Activated CD8-positive, alpha-beta T cell treated with anti-CD3 and anti-CD28 coated beads, Interleukin-2, amount 10 ng/mL, durations not matched to agents 7 days and 5 days (primary cell): ENCODE data around the gene NOL11. TPM values are rescaled to one million over a fixed set of nuclear protein-coding genes. Genes with fewer than 3 reads are reported as not detected.
"Not testable (repeated sequence)": the region's sequence is repeated elsewhere in the genome, so short reads cannot be mapped to it uniquely, and the experiment has no call there.

Experiments used
- ATAC-seq: fragments of 150-1000 bp; cut with Tn5 transposase; one replicate; pipeline ENCODE4 v1.10.0; 2021; ENCODE audit warnings: moderate library complexity
- CTCF ChIA-PET: fragments of 350-600 bp; sonication (Branson Sonifier 250); formaldehyde crosslinking; loops from one replicate; lab custom pipeline; 2021; ENCODE audit warnings: antibody characterized with exemption; lab: Charles Lee
- POLR2A ChIA-PET: fragments of 350-600 bp; sonication (Branson Sonifier 250); formaldehyde crosslinking; loops from one replicate; lab custom pipeline; 2021; ENCODE audit warnings: antibody characterized with exemption; lab: Charles Lee
- DNase-seq: peaks from one replicate; pipeline ENCODE4 v3.0.0-alpha.2; 2020
- H3K27ac Mint-ChIP-seq: one replicate; pipeline ENCODE4 v1.8.0; 2021; ENCODE audit warnings: mild to moderate bottlenecking, mixed read lengths
- H3K27me3 Mint-ChIP-seq: one replicate; pipeline ENCODE4 v1.8.0; 2021; ENCODE audit warnings: low read depth, mixed read lengths
- H3K36me3 Mint-ChIP-seq: one replicate; pipeline ENCODE4 v1.8.0; 2021; ENCODE audit warnings: low read depth, mixed read lengths
- H3K4me1 Mint-ChIP-seq: one replicate; pipeline ENCODE4 v1.8.0; 2021; ENCODE audit warnings: low read depth, mixed read lengths
- H3K4me3 Mint-ChIP-seq: one replicate; pipeline ENCODE4 v1.8.0; 2021; ENCODE audit warnings: mild to moderate bottlenecking, mixed read lengths
- H3K9me3 Mint-ChIP-seq: one replicate; pipeline ENCODE4 v1.8.0; 2022; ENCODE audit warnings: mixed read lengths; ENCODE audit not compliant: insufficient read depth
- total RNA-seq, 2 experiments: library from RNA; stranded (reverse); gene quantifications; one replicate each; pipeline ENCODE4 v1.2.3, GENCODE V29; 2021

NOL11 gene
- total RNA-seq, 2 experiments from 2014 or later = 54.0 to 55.6 TPM

- CTCF ChIA-PET = not testable (repeated sequence)
- POLR2A ChIA-PET = interaction anchor here (0.7 kb wide), 1 partner anchor 9 kb away, joined by 3 read pairs; no protein-coding TSS in a partner anchor
Observed at GRCh38 chr17:67756766-67757165, 39.0 kb downstream of the NOL11 start.

GRCh38 chr17:67759355-67760171, 41.8 kb downstream of the NOL11 start:
- no peak for ATAC-seq
- Mint-ChIP-seq H3K27ac (no peak overlapping the region), H3K27me3 (no peaks in the 10 kb centered on the region), H3K36me3 (peaks cover 5% of the 10 kb centered on the region), H3K4me3 (no peak overlapping the region), H3K9me3 (no peaks in the 10 kb centered on the region), H3K4me1 (peaks cover 11% of the 10 kb centered on the region)
- DNase-seq = no peak
- POLR2A ChIA-PET = no interaction called here
- CTCF ChIA-PET = interaction anchor here (0.6 kb wide), 1 partner anchor 41 kb away, joined by 3 read pairs; no protein-coding TSS in a partner anchor

More at GRCh38 chr17:67756766-67757165, 39.0 kb downstream of the NOL11 start:
- DNase-seq, H3K27me3 Mint-ChIP-seq, H3K4me3 Mint-ChIP-seq, H3K27ac Mint-ChIP-seq, H3K9me3 Mint-ChIP-seq, ATAC-seq: not testable (repeated sequence)
- H3K36me3 Mint-ChIP-seq = peaks cover 10% of the 10 kb centered on the region
- H3K4me1 Mint-ChIP-seq = peaks cover 11% of the 10 kb centered on the region

DNA sequence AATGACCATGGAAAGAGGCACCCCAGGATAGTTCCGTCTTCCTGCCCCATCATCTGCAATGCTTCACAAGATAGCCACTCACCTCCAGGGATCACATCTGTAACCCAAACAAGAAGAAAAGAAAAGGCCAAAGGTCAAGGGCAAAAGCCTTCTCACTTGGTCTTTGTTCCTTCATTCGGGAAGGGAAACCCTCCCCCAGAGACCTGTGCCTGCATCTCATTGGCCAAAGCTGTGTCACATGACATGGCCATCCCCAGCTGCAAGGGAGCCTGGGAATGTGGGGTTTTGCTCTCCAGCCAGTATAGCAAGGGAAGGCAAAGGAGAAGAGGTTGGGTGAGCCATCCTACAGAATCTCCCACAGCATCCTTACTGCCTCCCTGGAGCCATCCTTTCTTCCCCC, 47.9 kb downstream of the NOL11 start:
- DNase-seq (no peak), ATAC-seq (no peak)
- ChIA-PET CTCF (interaction anchor here (1.1 kb wide), 1 partner anchor 18 kb away, joined by 3 read pairs; no protein-coding TSS in a partner anchor), POLR2A (interaction anchor here (0.8 kb wide), 1 partner anchor 158 kb away, joined by 3 read pairs; no protein-coding TSS in a partner anchor)
- H3K9me3 Mint-ChIP-seq = no peaks in the 10 kb centered on the region
- no peak overlapping the region for H3K4me3 Mint-ChIP-seq
- no peaks in the 10 kb centered on the region for H3K4me1 Mint-ChIP-seq
- no peaks in the 10 kb centered on the region for H3K36me3 Mint-ChIP-seq
- no peaks in the 10 kb centered on the region for H3K27me3 Mint-ChIP-seq
- H3K27ac Mint-ChIP-seq = no peak overlapping the region

DNA sequence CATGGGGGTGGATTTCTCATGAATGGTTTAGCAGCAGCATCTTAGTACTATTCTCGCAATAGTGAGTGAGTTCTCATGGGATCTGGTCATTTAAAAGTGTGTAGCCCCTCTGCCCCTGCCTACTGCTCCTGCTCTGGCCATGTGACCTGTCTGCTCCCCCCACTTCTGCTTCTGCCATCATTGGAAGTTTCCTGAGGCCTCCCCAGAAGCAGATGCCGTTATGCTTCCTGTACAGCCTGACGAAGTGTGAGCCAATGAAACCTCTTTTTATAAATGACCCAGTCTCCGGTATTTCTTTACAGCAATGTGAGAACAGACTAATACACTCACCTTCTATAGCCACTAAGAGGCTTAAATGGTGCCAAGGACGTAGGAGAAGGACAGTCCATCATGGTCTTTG, 51.5 kb downstream of the NOL11 start:
- H3K4me3 Mint-ChIP-seq = no peak overlapping the region
- no peaks in the 10 kb centered on the region for H3K27me3 Mint-ChIP-seq
- H3K9me3 Mint-ChIP-seq = no peaks in the 10 kb centered on the region
- H3K36me3 Mint-ChIP-seq = no peaks in the 10 kb centered on the region
- DNase-seq = no peak
- no peaks in the 10 kb centered on the region for H3K4me1 Mint-ChIP-seq
- ChIA-PET CTCF (no interaction called here), POLR2A (no interaction called here)
- ATAC-seq = no peak
- H3K27ac Mint-ChIP-seq = no peak overlapping the region

DNA sequence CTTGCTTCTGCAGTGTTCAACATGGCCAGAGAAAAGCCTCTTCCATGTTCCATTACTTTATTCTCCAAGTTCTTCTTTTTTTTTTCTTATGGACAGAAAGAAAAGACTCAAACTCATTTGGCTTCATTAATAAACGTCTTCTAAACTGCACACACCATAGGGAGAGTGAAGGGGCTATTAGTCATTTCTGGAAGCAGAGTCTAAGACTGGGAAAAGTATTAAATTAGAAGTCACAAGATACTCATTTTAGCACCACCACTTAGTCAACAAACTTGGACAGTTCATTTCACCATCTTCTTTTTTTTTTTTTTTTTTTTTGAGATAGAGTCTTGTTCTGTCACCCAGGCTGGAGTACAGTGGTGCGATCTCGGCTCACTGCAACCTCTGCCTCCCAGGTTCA, 52.8 kb downstream of the NOL11 start:
- H3K27me3 Mint-ChIP-seq = peaks cover 2% of the 10 kb centered on the region
- no peaks in the 10 kb centered on the region for H3K36me3 Mint-ChIP-seq
- no peak overlapping the region for H3K27ac Mint-ChIP-seq
- no peak overlapping the region for H3K4me3 Mint-ChIP-seq
- DNase-seq (no peak), ATAC-seq (no peak)
- ChIA-PET POLR2A (no interaction called here), CTCF (no interaction called here)
- H3K4me1 Mint-ChIP-seq = no peaks in the 10 kb centered on the region
- H3K9me3 Mint-ChIP-seq = no peaks in the 10 kb centered on the region

DNA sequence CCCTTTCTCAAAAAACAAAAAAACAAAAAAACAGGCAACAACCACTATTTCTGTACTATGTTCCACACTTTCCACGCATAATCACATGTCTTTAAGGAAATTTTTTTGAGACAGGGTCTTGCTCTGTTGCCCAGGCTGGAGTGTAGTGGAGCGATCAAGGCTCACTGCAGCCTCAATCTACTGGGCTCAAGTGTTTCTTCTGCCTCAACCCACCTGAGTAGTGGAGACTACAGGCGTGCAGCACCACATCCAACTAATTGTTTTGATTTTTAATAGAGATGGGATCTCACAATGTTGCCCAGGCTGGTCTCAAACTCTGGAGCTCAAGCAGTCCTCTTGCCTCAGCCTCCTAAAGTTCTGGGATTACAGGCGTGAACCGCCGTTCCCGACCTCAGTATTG, 54.9 kb downstream of the NOL11 start:
- ChIA-PET CTCF (no interaction called here), POLR2A (no interaction called here)

DNA sequence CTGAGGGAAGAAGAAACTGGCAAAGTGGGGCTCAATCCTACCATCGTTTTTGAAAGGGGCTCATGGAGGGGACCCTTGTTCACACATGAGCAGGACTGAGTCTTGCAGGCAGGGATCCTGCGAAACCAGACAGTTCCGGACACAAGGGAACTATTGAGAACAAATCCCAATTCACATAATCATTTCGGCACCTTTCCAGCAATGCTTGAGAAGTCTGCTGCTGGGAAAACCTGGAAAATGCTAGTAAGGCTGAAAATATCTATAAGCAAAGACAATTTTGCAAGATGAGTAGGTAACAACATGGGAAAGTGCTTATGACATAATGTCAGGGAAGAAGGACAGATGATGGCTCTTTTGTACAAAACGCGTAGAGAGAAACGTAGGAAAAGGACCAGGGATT, 55.5 kb downstream of the NOL11 start:
- H3K36me3 Mint-ChIP-seq = no peaks in the 10 kb centered on the region
- H3K4me1 Mint-ChIP-seq = no peaks in the 10 kb centered on the region
- DNase-seq = no peak
- CTCF ChIA-PET = no interaction called here
- H3K9me3 Mint-ChIP-seq = no peaks in the 10 kb centered on the region
- H3K27me3 Mint-ChIP-seq = peaks cover 2% of the 10 kb centered on the region
- POLR2A ChIA-PET = no interaction called here
- H3K27ac Mint-ChIP-seq = no peak overlapping the region
- H3K4me3 Mint-ChIP-seq = no peak overlapping the region
- ATAC-seq = no peak

More for the DNA sequence above, 54.9 kb downstream of the NOL11 start:
- no peak overlapping the region for H3K27ac Mint-ChIP-seq
- no peaks in the 10 kb centered on the region for H3K9me3 Mint-ChIP-seq
- no peak overlapping the region for H3K4me3 Mint-ChIP-seq
- no peaks in the 10 kb centered on the region for H3K4me1 Mint-ChIP-seq
- H3K27me3 Mint-ChIP-seq = peaks cover 2% of the 10 kb centered on the region
- H3K36me3 Mint-ChIP-seq = no peaks in the 10 kb centered on the region
- ATAC-seq = no peak
- no peak for DNase-seq

GRCh38 chr17:67779098-67779672, 61.4 kb downstream of the NOL11 start:
- H3K4me1 Mint-ChIP-seq = no peaks in the 10 kb centered on the region
- H3K9me3 Mint-ChIP-seq = no peaks in the 10 kb centered on the region
- peaks cover 2% of the 10 kb centered on the region for H3K27me3 Mint-ChIP-seq
- H3K36me3 Mint-ChIP-seq = no peaks in the 10 kb centered on the region
- ATAC-seq (peak; percentile 51), DNase-seq (no peak)
- CTCF ChIA-PET = interaction anchor here (0.6 to 1.0 kb wide), 2 partner anchors 10 to 404 kb away, joined by 3 to 4 read pairs; no protein-coding TSS in a partner anchor
- no peak overlapping the region for H3K4me3 Mint-ChIP-seq
- POLR2A ChIA-PET = no interaction called here
- no peak overlapping the region for H3K27ac Mint-ChIP-seq

DNA sequence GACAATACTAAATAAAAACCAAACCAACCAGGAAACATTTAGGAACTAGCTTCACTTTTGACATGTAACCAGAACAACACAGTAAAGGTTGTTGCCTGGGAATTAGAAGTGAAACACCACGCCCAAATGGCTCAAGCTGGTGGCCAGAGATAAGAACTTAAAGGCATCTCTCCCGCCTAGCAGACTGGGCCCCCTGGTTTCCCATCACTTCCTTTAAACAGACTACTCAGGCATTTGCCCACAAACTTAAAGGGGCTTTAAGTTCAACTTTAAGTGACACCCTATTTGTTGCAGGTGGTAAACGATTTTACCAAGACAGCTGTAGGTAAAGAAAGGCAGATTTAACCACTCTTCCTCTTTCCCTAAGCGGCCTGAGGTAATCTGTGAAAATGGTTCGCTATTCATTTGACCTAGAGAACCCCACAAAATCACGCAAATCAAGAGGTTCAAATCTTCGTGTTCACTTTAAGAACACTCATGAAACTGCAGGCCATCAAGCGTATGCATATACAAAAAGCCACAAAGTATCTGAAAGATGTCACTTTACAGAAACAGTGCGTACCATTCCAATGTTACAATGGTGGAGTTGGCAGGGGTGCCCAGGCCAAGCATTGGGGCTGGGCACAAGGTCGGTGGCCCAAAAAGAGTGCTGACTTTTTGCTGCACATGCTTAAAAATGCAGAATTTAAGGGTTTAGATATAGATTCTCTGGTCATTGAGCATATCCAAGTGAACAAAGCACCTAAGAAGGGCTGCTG, 66.8 kb downstream of the NOL11 start:
- Mint-ChIP-seq H3K27me3 (peaks cover 17% of the 10 kb centered on the region), H3K27ac (no peak overlapping the region), H3K36me3 (no peaks in the 10 kb centered on the region), H3K4me1 (peaks cover 2% of the 10 kb centered on the region), H3K4me3 (no peak overlapping the region), H3K9me3 (no peaks in the 10 kb centered on the region)
- ChIA-PET POLR2A (no interaction called here), CTCF (no interaction called here)
- DNase-seq = no peak
- no peak for ATAC-seq

DNA sequence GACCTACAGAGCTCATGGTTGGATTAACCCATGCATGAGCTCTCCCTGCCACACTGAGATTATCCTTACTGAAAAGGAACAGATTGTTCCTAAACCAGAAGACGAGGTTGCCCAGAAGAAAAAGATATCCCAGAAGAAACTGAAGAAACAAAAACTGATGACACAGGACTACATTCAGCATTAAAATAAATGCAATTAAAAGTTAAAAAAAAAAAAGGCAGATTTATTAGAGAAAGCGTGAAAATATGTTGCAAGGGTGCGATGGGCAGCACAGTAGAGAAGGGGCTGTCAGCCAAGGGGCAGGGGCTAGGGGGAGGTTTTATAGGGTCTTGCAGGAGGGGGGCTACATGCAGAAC, 67.4 kb downstream of the NOL11 start:
- Mint-ChIP-seq H3K36me3 (no peaks in the 10 kb centered on the region), H3K4me3 (no peak overlapping the region), H3K27me3 (peaks cover 17% of the 10 kb centered on the region), H3K27ac (no peak overlapping the region), H3K4me1 (peaks cover 2% of the 10 kb centered on the region), H3K9me3 (no peaks in the 10 kb centered on the region)
- CTCF ChIA-PET = no interaction called here
- POLR2A ChIA-PET = no interaction called here
- ATAC-seq (no peak), DNase-seq (no peak)

DNA sequence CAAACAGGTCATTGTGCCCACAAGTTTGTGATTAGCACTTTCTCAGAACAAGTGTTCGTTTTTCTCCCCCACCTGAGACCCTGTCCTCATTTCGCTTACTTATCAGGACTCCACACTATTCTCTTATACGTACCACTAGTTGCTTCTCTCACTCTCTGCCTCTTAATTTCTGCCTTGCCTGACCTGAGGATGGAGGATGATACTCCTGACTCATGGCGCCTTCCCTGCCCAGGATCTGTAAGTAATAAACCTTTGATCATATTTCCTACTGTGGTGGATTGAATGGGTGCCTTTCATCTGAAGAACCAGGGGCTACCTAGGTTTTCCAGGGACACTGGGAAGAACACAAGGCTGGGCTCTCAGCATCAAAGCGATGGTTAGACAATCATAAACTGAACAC, 67.8 kb downstream of the NOL11 start:
- POLR2A ChIA-PET = no interaction called here
- CTCF ChIA-PET = no interaction called here
- no peak overlapping the region for H3K27ac Mint-ChIP-seq
- peaks cover 17% of the 10 kb centered on the region for H3K27me3 Mint-ChIP-seq
- H3K4me1 Mint-ChIP-seq = peaks cover 2% of the 10 kb centered on the region
- H3K9me3 Mint-ChIP-seq = no peaks in the 10 kb centered on the region
- no peaks in the 10 kb centered on the region for H3K36me3 Mint-ChIP-seq
- DNase-seq (no peak), ATAC-seq (no peak)
- H3K4me3 Mint-ChIP-seq = no peak overlapping the region
